ENCODE measurements around the gene MME. TPM values are rescaled to one million over a fixed set of nuclear protein-coding genes. Genes with fewer than 3 reads are reported as not detected.

The MME gene
- total and polyA plus RNA-seq, 2 of the 8 experiments (the other 6 are each of a cell fraction or from before 2014, with no cell fraction given): 5.0 to 39.6 TPM

DNA sequence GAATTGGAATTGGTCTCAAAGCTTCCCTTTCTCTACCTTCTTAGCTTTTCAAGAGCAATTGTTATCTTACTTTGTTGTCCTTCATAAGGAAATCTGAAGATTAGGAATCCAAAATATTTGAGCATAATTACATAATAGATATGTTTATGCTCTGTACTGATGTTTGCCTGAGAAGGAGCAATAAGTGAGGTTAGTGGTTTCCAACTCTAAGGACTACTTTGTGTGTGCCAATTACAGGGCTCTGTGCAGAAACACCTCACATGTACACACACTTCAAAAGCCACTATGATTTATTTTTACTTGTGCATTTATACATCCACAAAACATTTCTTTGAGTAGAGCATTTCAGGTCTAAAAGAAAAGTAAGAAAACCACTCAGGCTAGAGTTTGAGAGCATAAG is 49.9 kb downstream of the MME start (continued):
- TF ChIP-seq CTBP2 (IDR thresholded peaks at IDR 0.05; ENCODE audit: borderline replicate concordance, insufficient read depth, insufficient read length, low read length) (no peak), CHD2 (IDR thresholded peaks at IDR 0.05; ENCODE audit: low read length) (no peak), BRCA1 (IDR thresholded peaks at IDR 0.05; ENCODE audit: low read depth, low read length) (no peak), SIRT6 (IDR thresholded peaks at IDR 0.05; ENCODE audit: low read length) (no peak), PHF8 (conservative IDR thresholded peaks at IDR 0.05; ENCODE audit: low read depth, low read length) (no peak), RFX5 (IDR thresholded peaks at IDR 0.05; ENCODE audit: borderline replicate concordance, low read depth, low read length) (no peak), ASH2L (IDR thresholded peaks at IDR 0.05; ENCODE audit: low read length) (no peak)

All from H1 (cell line).